ENCODE data around the gene OTOS. TPM values are rescaled to one million over a fixed set of nuclear protein-coding genes. Genes with fewer than 3 reads are reported as not detected.
A peak's percentile ranks its signal among the peaks of the same experiment; 100 is the strongest.

Gene OTOS
- total RNA-seq, 1 donor, result not detected

DNA sequence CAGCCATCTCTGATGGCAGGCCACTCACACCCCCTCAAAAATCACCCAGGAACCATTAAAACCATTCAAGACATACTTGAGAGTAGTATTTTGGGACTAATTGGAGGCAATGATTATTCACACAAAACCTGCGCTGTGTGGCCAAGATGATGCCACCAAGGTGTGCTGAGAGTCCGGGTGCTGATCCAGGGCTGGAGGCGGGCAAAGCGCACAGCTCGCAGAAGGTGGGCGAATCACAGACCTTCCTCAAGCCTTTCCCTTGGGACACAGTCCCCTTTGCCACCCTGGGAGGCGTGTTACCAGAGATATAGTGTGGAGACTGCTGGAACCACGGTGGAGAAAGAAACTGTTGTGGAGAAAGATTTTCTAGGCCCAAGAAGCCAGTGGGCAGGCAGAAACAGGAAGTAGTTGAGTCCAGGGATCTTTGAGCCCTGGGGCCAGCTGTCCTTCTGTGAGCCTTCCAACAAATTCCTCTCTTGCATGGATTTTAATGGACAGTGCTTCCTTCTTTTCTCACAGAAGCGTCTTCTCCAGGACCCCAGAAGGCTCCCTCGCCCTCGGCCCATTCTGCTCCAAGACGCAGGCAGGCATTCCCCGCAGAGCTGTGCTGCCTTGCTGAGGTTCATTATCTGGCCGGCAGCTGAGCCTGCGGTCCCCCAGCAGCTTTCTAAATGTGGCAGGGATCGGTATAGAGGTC, 12.4 kb downstream of the OTOS start:
- no peaks in the 10 kb centered on the region for H3K27me3 ChIP-seq (ENCODE audit: insufficient read depth, low read length)
- TF ChIP-seq, protein P1, sequence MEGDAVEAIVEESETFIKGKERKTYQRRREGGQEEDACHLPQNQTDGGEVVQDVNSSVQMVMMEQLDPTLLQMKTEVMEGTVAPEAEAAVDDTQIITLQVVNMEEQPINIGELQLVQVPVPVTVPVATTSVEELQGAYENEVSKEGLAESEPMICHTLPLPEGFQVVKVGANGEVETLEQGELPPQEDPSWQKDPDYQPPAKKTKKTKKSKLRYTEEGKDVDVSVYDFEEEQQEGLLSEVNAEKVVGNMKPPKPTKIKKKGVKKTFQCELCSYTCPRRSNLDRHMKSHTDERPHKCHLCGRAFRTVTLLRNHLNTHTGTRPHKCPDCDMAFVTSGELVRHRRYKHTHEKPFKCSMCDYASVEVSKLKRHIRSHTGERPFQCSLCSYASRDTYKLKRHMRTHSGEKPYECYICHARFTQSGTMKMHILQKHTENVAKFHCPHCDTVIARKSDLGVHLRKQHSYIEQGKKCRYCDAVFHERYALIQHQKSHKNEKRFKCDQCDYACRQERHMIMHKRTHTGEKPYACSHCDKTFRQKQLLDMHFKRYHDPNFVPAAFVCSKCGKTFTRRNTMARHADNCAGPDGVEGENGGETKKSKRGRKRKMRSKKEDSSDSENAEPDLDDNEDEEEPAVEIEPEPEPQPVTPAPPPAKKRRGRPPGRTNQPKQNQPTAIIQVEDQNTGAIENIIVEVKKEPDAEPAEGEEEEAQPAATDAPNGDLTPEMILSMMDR (IDR thresholded peaks at IDR 0.05; ENCODE audit: extremely low read depth, low read depth, low read length), result no peak
- no peak overlapping the region for H3K27ac ChIP-seq (ENCODE audit: low read depth, low read length)
- no peaks in the 10 kb centered on the region for H3K4me1 ChIP-seq (ENCODE audit: insufficient read depth, low read length)
- no peaks in the 10 kb centered on the region for H3K9me3 ChIP-seq (ENCODE audit: low read depth, low read length)
- peak; percentile 60 for DNase-seq (ENCODE audit: insufficient read length, low spot score, missing footprints)
- H3K4me3 ChIP-seq (ENCODE audit: insufficient read depth, low read length), result no peak overlapping the region
- H2AFZ ChIP-seq (ENCODE audit: low read length), result no peak overlapping the region
- no peaks in the 10 kb centered on the region for H4K20me1 ChIP-seq (ENCODE audit: insufficient read depth, low read length)
- H3K36me3 ChIP-seq (ENCODE audit: insufficient read depth, low read length), result peaks cover 42% of the 10 kb centered on the region
- no peaks in the 10 kb centered on the region for H3K79me2 ChIP-seq (ENCODE audit: insufficient read depth, low read length)
- no peak overlapping the region for H3K4me2 ChIP-seq (ENCODE audit: insufficient read depth, low read length)

DNA sequence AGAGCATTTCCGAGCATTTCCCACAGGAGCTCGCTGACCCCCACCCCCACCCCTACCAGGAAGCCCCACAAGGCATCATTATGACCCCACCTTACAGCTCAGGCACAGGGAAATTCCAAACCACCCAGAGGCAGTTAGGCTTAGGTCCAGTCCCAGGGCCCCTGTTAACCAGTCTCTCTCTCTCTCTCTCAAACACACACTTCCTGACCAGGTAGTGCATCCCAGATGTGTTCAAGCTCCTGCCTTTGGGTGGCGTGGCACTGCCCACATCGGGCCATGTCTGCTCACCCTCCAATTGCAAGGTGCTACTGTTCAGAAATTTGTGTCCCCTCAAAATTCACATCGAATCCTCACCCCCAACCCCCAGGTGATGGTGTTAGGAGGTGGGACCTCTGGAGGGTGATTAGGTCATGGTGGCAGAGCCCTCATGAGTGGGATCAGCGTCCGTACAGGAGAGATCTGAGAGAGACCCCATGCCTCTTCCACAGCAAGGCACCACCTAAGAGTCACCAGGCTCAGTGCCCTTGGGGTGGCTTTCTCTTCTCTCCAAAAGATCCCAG, 13.2 kb downstream of the OTOS start:
- Histone ChIP-seq H3K9me3 (ENCODE audit: low read depth, low read length) (no peaks in the 10 kb centered on the region), H3K4me1 (ENCODE audit: insufficient read depth, low read length) (no peaks in the 10 kb centered on the region)
- TF ChIP-seq, protein P1 (IDR thresholded peaks at IDR 0.05; ENCODE audit: extremely low read depth, low read depth, low read length), result no peak

DNA sequence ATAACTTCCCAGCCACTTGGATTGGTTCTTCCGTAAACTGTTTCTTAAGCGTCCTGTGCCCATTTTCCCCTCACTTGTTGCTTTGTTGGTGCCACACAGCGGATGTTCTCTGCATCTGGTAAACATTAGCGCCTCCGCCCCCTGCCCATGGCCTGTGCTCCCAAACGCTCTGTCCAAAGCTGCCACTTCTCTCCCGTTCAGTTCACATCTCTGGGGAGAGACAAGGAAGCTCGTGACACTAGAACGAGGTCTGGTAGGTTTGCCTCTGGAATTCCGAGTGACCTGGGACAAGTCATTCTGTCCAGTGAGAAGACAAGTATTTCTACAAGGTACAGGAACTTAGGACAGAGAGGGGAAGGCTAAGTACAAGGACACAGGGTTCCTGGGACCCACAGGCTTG, 13.7 kb downstream of the OTOS start:
- no peaks in the 10 kb centered on the region for H4K20me1 ChIP-seq (ENCODE audit: insufficient read depth, low read length)
- H2AFZ ChIP-seq (ENCODE audit: low read length), result no peak overlapping the region
- TF ChIP-seq, protein P1 (IDR thresholded peaks at IDR 0.05; ENCODE audit: extremely low read depth, low read depth, low read length), result no peak
- no peaks in the 10 kb centered on the region for H3K9me3 ChIP-seq (ENCODE audit: low read depth, low read length)
- no peaks in the 10 kb centered on the region for H3K4me1 ChIP-seq (ENCODE audit: insufficient read depth, low read length)
- no peak overlapping the region for H3K4me2 ChIP-seq (ENCODE audit: insufficient read depth, low read length)
- no peaks in the 10 kb centered on the region for H3K27me3 ChIP-seq (ENCODE audit: insufficient read depth, low read length)
- no peak overlapping the region for H3K27ac ChIP-seq (ENCODE audit: low read depth, low read length)
- DNase-seq (ENCODE audit: insufficient read length, low spot score, missing footprints), result peak; percentile 84
- no peak overlapping the region for H3K4me3 ChIP-seq (ENCODE audit: insufficient read depth, low read length)
- H3K79me2 ChIP-seq (ENCODE audit: insufficient read depth, low read length), result no peaks in the 10 kb centered on the region
- peaks cover 29% of the 10 kb centered on the region for H3K36me3 ChIP-seq (ENCODE audit: insufficient read depth, low read length)

More for the DNA sequence above, 13.2 kb downstream of the OTOS start:
- Histone ChIP-seq H2AFZ (ENCODE audit: low read length) (no peak overlapping the region), H3K27me3 (ENCODE audit: insufficient read depth, low read length) (no peaks in the 10 kb centered on the region), H3K36me3 (ENCODE audit: insufficient read depth, low read length) (peaks cover 35% of the 10 kb centered on the region), H3K4me2 (ENCODE audit: insufficient read depth, low read length) (no peak overlapping the region), H3K79me2 (ENCODE audit: insufficient read depth, low read length) (no peaks in the 10 kb centered on the region), H3K4me3 (ENCODE audit: insufficient read depth, low read length) (no peak overlapping the region), H4K20me1 (ENCODE audit: insufficient read depth, low read length) (no peaks in the 10 kb centered on the region), H3K27ac (ENCODE audit: low read depth, low read length) (no peak overlapping the region)
- DNase-seq (ENCODE audit: insufficient read length, low spot score, missing footprints), result peak; percentile 9

DNA sequence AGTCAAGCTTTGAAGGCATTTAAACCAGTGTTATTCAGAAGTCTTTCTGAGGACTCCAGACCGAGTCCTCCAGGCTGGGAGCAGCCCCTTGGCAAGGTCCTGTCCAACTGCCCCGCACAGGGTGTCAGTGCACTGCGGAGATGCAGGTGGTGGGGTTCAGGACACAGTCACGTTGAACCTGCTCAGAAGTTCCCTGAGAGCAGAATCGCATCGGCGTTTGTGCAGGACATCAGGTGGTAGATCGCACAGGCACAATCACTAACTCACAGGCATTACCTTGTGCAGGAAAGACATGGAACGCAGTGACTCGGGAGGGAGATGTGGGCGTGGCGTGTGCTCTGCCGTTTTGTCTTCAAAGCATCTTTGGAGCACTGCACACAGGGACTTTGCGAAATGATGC, 14.7 kb downstream of the OTOS start:
- Histone ChIP-seq H3K27ac (ENCODE audit: low read depth, low read length) (no peak overlapping the region), H3K79me2 (ENCODE audit: insufficient read depth, low read length) (no peaks in the 10 kb centered on the region), H3K4me3 (ENCODE audit: insufficient read depth, low read length) (no peak overlapping the region), H3K4me1 (ENCODE audit: insufficient read depth, low read length) (no peaks in the 10 kb centered on the region), H3K4me2 (ENCODE audit: insufficient read depth, low read length) (no peak overlapping the region), H4K20me1 (ENCODE audit: insufficient read depth, low read length) (no peaks in the 10 kb centered on the region), H3K9me3 (ENCODE audit: low read depth, low read length) (no peaks in the 10 kb centered on the region), H3K27me3 (ENCODE audit: insufficient read depth, low read length) (no peaks in the 10 kb centered on the region), H3K36me3 (ENCODE audit: insufficient read depth, low read length) (peaks cover 19% of the 10 kb centered on the region), H2AFZ (ENCODE audit: low read length) (no peak overlapping the region)
- DNase-seq (ENCODE audit: insufficient read length, low spot score, missing footprints), result no peak
- TF ChIP-seq, protein P1 (IDR thresholded peaks at IDR 0.05; ENCODE audit: extremely low read depth, low read depth, low read length), result no peak
